ENCODE data around the gene SLX4IP.

The SLX4IP gene

GRCh38 chr20:10633718-10634117 is 198.6 kb downstream of the SLX4IP start:
- DNase-seq (ENCODE audit: low read depth, low spot score), result no peak

DNA sequence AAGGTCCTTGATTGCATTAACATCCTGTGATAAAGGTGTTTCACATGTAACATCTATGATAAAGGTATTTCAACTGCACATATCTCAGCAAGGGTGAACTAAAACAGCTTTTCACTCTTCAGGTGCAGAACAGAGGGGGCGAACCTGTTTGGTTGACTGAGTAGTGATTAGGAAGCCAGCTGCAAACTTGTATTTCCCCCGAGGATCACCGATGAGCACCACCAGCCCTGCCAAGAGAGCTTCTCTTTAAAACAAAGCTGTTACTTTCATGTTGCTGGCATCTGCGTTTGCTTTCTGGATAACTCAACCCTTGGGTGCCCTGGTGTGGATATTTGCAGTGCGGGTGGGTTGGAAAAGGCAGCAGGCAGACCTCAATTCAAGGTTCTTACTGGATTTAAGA is 199.1 kb downstream of the SLX4IP start:
- DNase-seq (ENCODE audit: low read depth, low spot score), result no peak

DNA sequence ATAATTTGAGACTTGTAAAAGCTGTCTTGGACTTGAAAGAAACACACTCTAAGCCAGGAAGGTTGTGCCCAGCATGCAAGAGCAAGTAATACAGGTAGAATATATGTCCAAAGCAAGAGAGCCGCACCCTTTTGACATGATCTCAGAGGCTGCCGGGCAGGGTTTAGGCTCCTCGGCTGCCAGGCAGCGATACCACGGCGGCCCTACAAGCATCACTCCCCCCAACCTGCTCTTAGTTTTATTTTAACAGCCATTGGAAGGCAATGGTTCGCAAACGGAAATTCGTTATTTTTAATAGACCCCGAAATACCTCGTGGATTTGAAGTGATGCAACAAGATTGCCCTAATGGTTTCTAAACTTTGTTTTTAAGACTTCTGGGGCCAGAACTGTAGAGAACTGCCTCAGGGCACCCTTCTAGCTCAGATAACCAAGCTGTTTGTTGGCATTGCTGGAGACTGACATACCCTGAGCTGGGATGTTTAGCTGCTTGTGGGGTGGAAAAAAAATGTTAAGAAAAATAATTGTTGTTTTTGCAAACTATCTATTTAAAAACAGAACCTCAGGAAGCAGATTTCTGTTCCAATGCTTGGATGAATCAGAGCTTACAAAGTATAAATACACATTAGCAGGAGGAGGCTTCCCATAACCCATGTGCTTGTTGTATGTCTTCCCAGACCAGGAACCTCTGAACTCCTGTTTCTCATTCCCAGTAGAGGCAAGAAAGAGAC is 199.7 kb downstream of the SLX4IP start:
- DNase-seq (ENCODE audit: low read depth, low spot score), result no peak

- no peak for DNase-seq (ENCODE audit: low read depth, low spot score)
These were observed 200.5 kb downstream of the SLX4IP start for GRCh38 chr20:10635476-10636208.

DNA sequence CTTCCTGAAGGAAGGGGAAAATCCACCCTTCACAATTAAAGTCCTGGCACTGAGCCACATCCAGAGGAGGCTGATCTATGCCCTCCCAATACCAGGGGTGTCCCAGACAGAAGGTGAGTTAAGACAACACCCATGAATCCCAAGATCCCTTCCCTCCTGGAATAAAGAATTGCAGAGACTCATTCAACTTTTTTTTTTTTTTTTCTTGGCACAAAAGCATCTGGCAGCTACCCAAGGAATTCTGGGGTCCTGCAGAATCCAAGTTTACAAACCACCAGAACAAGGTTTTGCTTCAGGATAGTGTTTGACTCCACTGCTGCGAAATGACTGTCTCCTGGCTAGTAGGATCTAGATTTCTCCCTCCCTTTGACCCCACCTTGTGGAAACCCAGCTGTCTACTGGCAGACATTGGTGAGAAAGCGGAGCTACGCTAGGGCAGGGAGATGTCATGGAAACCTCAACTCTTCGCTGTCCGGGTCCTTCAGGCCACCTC is 201.3 kb downstream of the SLX4IP start:
- DNase-seq (ENCODE audit: low read depth, low spot score), result no peak

DNA sequence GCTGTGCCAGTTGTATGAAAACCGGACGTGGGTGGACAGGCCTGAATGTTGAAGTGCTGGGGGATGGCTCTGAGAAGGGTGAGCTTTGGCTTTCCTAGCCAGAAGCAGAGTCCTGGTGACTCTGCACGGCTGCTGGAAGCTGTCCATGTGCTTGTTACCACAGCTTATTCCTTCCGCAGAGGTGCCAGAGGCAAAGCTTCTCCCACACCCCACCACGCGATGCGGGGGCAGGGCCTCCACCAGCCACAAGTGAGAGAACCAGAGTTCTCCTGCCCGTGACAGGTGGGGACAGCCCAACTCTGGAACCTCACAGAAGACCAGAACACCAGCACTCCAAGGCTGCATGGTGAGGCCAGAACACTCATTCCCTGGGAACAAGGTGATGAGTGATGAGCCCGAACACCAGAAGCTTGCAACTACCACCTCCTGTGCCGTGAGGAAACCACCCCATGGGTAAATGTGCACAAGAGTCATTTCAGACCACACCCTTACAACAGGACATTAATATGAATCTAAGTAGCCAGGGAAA is 202.0 kb downstream of the SLX4IP start:
- no peak for DNase-seq (ENCODE audit: low read depth, low spot score)

DNA sequence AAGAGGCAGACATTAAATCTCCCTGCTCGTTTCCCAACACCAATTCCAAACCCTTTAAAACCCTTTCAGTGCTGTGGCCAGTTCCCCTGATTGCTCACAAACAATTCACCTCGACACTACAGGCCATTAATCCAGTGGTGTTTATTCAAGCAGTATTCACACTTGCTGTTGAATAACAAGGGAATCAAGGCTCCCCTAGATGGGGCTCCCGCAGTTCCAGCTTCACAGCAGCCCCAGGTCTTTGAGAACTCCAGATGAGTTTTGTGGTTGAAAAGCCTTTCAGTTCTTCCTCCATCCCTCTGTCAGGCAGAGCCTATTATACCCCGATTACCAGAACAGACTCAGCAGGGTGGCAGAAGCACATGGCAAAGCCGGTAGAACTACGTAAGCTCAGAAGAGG is 202.5 kb downstream of the SLX4IP start:
- DNase-seq (ENCODE audit: low read depth, low spot score), result no peak

DNA sequence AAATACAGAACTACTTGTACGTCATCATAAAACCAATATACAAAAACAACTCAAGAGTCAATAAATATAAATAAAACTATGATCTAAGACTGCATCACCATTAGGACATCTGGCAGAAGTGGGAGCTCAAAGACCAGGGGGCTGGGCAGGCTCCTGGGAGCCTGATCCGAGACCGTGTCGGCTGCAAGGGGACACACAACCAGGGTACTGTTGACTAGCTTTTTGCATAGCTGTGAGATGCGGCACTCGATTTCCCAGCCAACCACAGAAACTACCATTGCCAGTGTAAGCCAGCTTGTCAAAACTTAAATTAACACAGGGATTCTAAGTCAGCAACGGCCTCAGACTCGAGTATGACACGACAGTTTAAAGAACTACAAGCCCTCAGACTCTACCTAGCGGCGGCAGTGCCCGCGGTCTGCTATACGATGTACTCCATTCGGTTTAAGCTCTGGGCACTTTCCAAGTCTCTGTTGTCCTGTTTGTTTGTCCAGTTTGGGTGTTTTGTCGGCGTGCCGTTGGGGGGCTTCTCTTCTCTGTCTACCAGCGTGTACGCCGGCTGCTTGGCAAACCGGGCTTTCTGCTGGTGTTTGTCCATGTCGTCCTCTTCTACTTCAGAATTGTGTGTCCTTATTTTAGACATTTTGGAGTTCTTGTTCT is 204.1 kb downstream of the SLX4IP start:
- no peak for DNase-seq (ENCODE audit: low read depth, low spot score)

DNA sequence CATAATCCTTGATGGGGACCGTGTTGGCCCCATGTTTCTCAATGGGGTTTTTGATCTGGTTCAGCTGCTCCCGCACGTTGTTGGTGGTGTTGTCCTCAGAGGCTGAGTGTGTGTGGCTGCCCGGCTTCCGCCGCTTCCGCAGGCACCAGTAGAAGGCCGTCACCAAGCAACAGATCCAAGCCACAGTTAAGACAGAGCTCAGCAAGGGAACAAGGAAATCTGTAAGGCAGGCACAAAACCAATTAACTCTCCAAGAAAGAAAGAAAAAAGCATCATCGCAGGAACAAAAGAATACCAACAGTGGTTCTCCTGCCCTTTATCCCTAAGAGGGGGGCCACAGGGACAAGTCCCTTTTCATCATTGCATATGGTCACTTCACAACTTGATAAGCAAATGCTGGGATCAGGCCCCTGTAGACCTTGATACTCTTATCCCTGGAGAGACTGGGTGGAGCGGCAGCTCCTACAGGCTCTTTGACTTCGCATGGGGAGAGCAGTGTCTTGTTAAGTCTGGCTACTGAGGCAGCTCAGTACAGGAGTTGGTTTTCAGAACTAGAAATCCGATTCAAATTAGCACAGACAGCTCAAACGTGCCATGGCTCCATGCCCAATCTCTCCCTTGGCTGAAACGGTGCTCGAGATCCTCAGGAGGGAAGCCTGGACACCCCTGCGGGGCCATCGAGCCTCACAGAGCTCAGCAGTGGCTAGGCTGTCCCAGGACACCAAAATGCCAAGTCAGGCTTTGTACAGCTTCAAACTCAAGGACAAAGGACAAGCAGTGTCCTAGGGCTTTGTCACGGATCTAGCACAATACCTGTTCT is 204.8 kb downstream of the SLX4IP start:
- no peak for DNase-seq (ENCODE audit: low read depth, low spot score)

- DNase-seq (ENCODE audit: low read depth, low spot score), result no peak
These were observed 205.8 kb downstream of the SLX4IP start for GRCh38 chr20:10640897-10641296.

DNA sequence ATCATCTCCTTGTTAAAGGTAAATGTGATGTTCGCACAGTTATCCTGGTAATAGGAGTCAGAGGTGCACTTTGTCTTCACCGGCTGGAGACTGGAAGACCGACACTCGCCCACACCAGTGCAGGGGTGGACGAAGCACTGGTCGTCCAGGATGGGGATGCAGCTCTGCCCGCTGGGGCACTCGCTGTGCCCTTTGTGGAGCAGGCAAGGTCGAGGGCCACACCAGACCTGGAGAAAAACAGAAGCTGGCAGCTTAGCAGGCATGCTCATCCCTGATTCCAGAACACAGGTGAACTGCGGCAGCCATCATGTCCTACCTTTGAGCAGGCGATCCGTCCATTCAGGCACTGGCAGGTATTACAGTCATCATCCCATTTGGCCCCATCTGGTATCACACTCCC is 206.4 kb downstream of the SLX4IP start:
- no peak for DNase-seq (ENCODE audit: low read depth, low spot score)

DNA sequence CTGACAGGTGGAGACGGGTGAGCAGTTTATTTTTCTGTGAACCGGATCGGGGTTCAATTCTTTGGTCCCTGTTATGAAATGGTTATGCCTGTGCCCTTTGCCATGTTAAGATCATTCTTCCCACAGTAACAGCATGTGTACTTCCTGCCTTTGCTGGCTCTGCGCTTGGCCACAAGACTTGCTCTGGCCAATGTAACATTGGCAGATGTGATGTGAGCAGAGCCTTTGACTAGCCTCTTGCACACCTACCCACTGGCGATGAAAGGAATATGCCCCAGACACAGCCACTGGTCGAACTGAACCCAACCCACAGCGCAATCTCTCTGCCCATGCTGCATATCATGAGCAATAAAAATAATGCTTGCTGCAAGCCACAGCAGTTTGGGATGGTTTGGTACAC is 206.8 kb downstream of the SLX4IP start:
- no peak for DNase-seq (ENCODE audit: low read depth, low spot score)

GRCh38 chr20:10642856-10643559 is 207.9 kb downstream of the SLX4IP start:
- no peak for DNase-seq (ENCODE audit: low read depth, low spot score)

DNA sequence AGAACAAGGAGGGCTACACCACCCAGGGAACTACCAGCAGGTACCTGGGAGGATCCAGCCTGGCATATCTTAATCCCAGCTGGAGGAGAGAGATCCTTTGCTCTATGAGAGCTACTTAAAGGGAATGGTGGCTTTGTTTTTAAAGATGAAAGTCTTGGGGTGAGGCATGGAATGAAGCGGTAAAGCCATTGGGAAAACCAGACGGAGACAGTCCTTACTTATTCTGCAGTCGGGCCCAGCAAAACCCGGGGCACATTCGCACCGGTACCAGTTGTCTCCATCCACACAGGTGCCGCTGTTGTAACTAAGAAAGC is 208.4 kb downstream of the SLX4IP start:
- DNase-seq (ENCODE audit: low read depth, low spot score), result no peak

DNA sequence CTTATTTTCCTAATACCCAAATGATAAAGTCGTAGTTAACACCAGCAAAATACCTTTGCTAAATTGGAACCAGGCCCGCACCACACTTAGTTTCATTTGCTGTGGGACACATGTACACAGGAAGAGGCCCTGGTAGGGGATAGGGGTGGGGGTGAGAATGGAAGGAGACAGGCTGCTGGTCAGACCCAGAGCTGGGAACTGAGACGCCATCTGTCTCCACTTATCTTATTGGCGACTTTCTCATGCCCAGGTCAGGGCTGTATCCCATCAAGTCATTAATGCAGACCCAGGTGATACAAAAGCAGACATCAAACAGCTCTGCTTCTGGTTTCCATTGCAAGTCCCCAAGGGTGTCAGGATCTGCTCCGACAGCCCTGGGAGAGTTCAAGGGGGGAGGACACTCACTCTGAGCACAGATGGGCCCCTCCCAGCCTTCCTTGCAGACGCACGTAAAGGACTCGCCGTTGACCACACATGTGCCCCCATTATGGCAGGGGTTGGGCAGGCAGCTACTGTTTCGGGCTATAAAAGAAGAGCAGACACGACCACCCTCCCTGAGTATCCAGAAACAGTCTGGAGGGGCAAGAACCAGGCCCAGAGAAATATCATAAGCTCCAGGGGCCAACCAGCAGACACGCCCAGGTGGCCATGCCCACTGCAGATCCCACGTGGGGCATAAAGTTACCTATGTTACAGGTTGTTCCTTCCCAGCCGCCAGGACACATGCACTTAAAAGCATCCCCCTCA is 209.5 kb downstream of the SLX4IP start:
- no peak for DNase-seq (ENCODE audit: low read depth, low spot score)

- DNase-seq (ENCODE audit: low read depth, low spot score), result no peak
These were observed 210.1 kb downstream of the SLX4IP start for GRCh38 chr20:10645205-10645570.

DNA sequence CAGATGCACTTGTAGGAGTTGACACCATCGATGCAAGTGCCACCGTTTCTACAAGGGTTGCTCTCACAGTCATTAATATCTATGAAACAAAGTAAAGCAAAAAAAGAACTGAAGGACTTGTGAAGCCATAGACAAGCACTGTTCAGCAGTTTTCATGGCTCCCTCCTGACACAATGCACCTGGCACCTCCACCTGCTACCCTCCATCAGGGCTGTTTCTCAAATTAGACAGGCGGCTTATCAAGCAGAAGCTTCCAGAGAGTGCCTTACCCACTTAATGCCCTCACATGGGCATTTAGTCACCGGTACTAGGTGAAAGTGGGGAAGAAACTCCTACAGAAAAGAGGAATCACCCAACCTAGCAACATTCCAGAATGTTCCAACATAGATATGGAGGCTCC is 210.9 kb downstream of the SLX4IP start:
- no peak for DNase-seq (ENCODE audit: low read depth, low spot score)

- DNase-seq (ENCODE audit: low read depth, low spot score), result no peak
These were observed 211.8 kb downstream of the SLX4IP start for GRCh38 chr20:10646886-10647420.

GRCh38 chr20:10647471-10647870 is 212.4 kb downstream of the SLX4IP start:
- DNase-seq (ENCODE audit: low read depth, low spot score), result no peak

- DNase-seq (ENCODE audit: low read depth, low spot score), result no peak
These were observed 212.8 kb downstream of the SLX4IP start for GRCh38 chr20:10647909-10648308.

Measured in smooth muscle cell of the brain vasculature (primary cell).